ENCODE results near the gene KDM2A. TPM values are rescaled to one million over a fixed set of nuclear protein-coding genes. Genes with fewer than 3 reads are reported as not detected.
"Not testable (repeated sequence)": the region's sequence is repeated elsewhere in the genome, so short reads cannot be mapped to it uniquely, and the experiment has no call there.

KDM2A gene
- total RNA-seq, 1 experiment from 2014 or later: 121 TPM

DNA sequence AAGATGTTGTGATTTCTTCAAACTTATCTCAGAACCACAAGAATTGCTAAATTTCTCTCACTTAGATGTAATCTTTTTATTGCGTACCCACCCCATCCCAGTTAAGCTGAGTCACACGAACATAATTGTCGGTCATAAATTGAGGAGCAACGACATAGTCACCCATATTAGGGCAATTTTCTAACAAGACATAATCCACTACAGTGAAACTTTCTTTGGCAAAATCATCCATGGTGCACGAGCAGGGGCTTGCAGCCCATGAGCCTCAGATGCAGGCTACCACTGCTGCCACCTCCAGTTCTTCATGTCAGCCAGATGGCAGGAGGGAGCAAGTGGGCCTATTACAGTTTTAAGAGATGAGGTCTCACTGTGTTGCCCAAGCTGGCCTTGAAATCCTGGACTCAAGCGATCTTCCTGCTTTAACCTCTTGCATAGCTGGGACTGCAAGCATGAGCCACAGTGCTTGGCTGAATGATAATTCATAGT, 77.0 kb downstream of the KDM2A start:
- intact Hi-C loops (cut with micrococcal nuclease; ENCODE audit: unreplicated experiment): no loop called here
- Histone ChIP-seq H3K4me1 (ENCODE audit: insufficient read depth, low read length, poor library complexity, severe bottlenecking) (peaks cover 15% of the 10 kb centered on the region), H3K36me3 (ENCODE audit: insufficient read depth, low read length, poor library complexity, severe bottlenecking) (peaks cover 4% of the 10 kb centered on the region), H3K9me3 (ENCODE audit: low read depth, low read length, poor library complexity, severe bottlenecking) (no peaks in the 10 kb centered on the region), H3K27me3 (replicated peaks; ENCODE audit: insufficient read depth, low read depth, low read length, poor library complexity) (no peaks in the 10 kb centered on the region), H3K4me3 (ENCODE audit: low read depth, low read length, poor library complexity, severe bottlenecking) (no peak overlapping the region), H3K27ac (ENCODE audit: low read depth, low read length, poor library complexity, severe bottlenecking) (peak overlapping the region; percentile 70)
- BruUV-seq (replicated peaks): no TSS peak
- ChIA-PET CTCF (no interaction called here), POLR2A (ENCODE audit: low non-redundant PET) (no interaction called here)
- peak; percentile 84 for DNase-seq (ENCODE audit: low spot score)
- no peak for TF ChIP-seq EZH2 (IDR thresholded peaks at IDR 0.05; ENCODE audit: borderline replicate concordance, low read depth, low read length, poor library complexity, severe bottlenecking)
- TF ChIP-seq, protein P1, sequence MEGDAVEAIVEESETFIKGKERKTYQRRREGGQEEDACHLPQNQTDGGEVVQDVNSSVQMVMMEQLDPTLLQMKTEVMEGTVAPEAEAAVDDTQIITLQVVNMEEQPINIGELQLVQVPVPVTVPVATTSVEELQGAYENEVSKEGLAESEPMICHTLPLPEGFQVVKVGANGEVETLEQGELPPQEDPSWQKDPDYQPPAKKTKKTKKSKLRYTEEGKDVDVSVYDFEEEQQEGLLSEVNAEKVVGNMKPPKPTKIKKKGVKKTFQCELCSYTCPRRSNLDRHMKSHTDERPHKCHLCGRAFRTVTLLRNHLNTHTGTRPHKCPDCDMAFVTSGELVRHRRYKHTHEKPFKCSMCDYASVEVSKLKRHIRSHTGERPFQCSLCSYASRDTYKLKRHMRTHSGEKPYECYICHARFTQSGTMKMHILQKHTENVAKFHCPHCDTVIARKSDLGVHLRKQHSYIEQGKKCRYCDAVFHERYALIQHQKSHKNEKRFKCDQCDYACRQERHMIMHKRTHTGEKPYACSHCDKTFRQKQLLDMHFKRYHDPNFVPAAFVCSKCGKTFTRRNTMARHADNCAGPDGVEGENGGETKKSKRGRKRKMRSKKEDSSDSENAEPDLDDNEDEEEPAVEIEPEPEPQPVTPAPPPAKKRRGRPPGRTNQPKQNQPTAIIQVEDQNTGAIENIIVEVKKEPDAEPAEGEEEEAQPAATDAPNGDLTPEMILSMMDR (conservative IDR thresholded peaks at IDR 0.05; ENCODE audit: low read depth, low read length): peak; percentile 34

DNA sequence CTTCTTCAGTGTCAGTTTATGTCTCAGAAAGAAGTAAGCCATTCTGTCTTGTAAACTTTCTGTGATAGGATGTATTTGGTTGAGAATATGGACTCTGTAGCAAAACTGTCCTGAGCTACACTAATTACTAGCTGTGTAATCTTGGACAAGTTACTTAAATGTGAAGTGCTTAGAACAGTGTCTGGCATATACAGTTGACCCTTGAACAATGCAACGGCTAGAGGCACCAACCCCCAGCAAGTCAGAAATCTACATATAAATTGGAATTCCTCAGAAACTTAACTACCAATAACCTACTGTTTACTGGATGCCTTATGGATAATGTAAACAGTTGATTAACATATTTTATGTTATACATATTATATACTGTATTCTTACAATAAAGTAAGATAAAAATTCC, 78.5 kb downstream of the KDM2A start:
- H3K27me3 ChIP-seq (replicated peaks; ENCODE audit: insufficient read depth, low read depth, low read length, poor library complexity): no peaks in the 10 kb centered on the region
- intact Hi-C loops (cut with micrococcal nuclease; ENCODE audit: unreplicated experiment): no loop called here
- TF ChIP-seq, protein P1 (conservative IDR thresholded peaks at IDR 0.05; ENCODE audit: low read depth, low read length): no peak
- TF ChIP-seq EZH2 (IDR thresholded peaks at IDR 0.05; ENCODE audit: borderline replicate concordance, low read depth, low read length, poor library complexity, severe bottlenecking): no peak
- H3K9me3 ChIP-seq (ENCODE audit: low read depth, low read length, poor library complexity, severe bottlenecking): no peaks in the 10 kb centered on the region
- ChIA-PET CTCF (interaction anchor here (0.7 kb wide), 1 partner anchor 317 kb away, joined by 5 read pairs; no protein-coding TSS in a partner anchor), POLR2A (ENCODE audit: low non-redundant PET) (no interaction called here)
- H3K4me3 ChIP-seq (ENCODE audit: low read depth, low read length, poor library complexity, severe bottlenecking): no peak overlapping the region
- DNase-seq (ENCODE audit: low spot score): no peak
- peaks cover 4% of the 10 kb centered on the region for H3K36me3 ChIP-seq (ENCODE audit: insufficient read depth, low read length, poor library complexity, severe bottlenecking)
- BruUV-seq (replicated peaks): no TSS peak
- peak overlapping the region; percentile 22 for H3K27ac ChIP-seq (ENCODE audit: low read depth, low read length, poor library complexity, severe bottlenecking)
- peaks cover 15% of the 10 kb centered on the region for H3K4me1 ChIP-seq (ENCODE audit: insufficient read depth, low read length, poor library complexity, severe bottlenecking)

DNA sequence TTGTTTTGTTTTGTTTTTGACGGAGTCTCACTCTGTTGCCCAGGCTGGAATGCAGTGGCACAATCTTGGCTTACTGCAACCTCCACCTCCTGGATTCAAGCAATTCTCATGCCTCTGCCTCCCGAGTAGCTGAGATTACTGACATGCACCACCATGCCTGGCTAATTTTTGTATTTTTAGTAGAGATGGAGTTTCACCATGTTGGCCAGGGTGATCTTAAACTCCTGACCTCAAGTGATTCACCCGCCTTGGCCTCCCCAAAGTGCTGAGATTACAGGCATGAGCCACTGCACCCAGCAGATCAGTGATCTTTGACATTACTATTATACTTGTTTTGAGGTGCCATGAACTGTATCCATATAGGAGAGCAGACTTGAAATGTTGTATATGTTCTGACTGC, 79.7 kb downstream of the KDM2A start:
- H3K4me3 ChIP-seq (ENCODE audit: low read depth, low read length, poor library complexity, severe bottlenecking); H3K27me3 ChIP-seq (replicated peaks; ENCODE audit: insufficient read depth, low read depth, low read length, poor library complexity); H3K27ac ChIP-seq (ENCODE audit: low read depth, low read length, poor library complexity, severe bottlenecking); DNase-seq (ENCODE audit: low spot score); CTCF ChIA-PET; POLR2A ChIA-PET (ENCODE audit: low non-redundant PET); BruUV-seq (replicated peaks); intact Hi-C loops (cut with micrococcal nuclease; ENCODE audit: unreplicated experiment); H3K36me3 ChIP-seq (ENCODE audit: insufficient read depth, low read length, poor library complexity, severe bottlenecking); H3K9me3 ChIP-seq (ENCODE audit: low read depth, low read length, poor library complexity, severe bottlenecking): not testable (repeated sequence)
- H3K4me1 ChIP-seq (ENCODE audit: insufficient read depth, low read length, poor library complexity, severe bottlenecking): peaks cover 15% of the 10 kb centered on the region

DNA sequence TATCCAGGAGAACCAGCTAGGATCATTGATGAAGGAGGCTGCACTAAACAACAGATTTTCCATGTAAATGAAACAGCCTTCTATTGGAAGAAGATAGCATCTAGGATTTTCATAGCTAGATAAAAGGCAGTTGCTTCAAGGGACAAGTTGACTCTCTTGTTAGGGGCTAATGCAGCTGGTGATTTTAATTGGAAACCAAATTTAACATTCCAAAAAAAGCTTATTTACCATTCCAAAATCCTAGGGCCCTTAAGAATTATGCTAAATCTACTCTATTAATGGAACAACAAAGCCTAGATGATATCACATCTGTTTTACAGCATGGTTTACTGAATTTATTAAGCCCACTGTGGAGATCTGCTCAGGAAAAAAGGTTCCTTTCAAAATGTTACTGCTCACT, 80.7 kb downstream of the KDM2A start:
- no peak for TF ChIP-seq EZH2 (IDR thresholded peaks at IDR 0.05; ENCODE audit: borderline replicate concordance, low read depth, low read length, poor library complexity, severe bottlenecking)
- TF ChIP-seq, protein P1 (conservative IDR thresholded peaks at IDR 0.05; ENCODE audit: low read depth, low read length): no peak
- Histone ChIP-seq H3K27me3 (replicated peaks; ENCODE audit: insufficient read depth, low read depth, low read length, poor library complexity) (no peaks in the 10 kb centered on the region), H3K9me3 (ENCODE audit: low read depth, low read length, poor library complexity, severe bottlenecking) (no peaks in the 10 kb centered on the region), H3K4me1 (ENCODE audit: insufficient read depth, low read length, poor library complexity, severe bottlenecking) (peaks cover 15% of the 10 kb centered on the region), H3K27ac (ENCODE audit: low read depth, low read length, poor library complexity, severe bottlenecking) (peak overlapping the region; percentile 45), H3K36me3 (ENCODE audit: insufficient read depth, low read length, poor library complexity, severe bottlenecking) (peaks cover 4% of the 10 kb centered on the region), H3K4me3 (ENCODE audit: low read depth, low read length, poor library complexity, severe bottlenecking) (no peak overlapping the region)
- ChIA-PET POLR2A (ENCODE audit: low non-redundant PET) (interaction anchor here (0.6 kb wide), 1 partner anchor 74 kb away, joined by 6 read pairs; no protein-coding TSS in a partner anchor), CTCF (no interaction called here)
- no peak for DNase-seq (ENCODE audit: low spot score)
- no TSS peak for BruUV-seq (replicated peaks)
- intact Hi-C loops (cut with micrococcal nuclease; ENCODE audit: unreplicated experiment): no loop called here
